HUES48 (cell line): Measurements from ENCODE around the gene SPATA25.

ENCODE experiments used
- H3K27ac ChIP-seq: one replicate; pipeline ENCODE4 v1.7.0; 2013; ENCODE audit warnings: low read depth, low read length, inconsistent platforms
- H3K27me3 ChIP-seq: 2 replicates; pipeline ENCODE4 v1.6.1; 2013; ENCODE audit warnings: mild to moderate bottlenecking, low read length; ENCODE audit not compliant: control insufficient read depth, insufficient read depth
- H3K36me3 ChIP-seq: 2 replicates; pipeline ENCODE4 v1.6.1; 2013; ENCODE audit warnings: low read length; ENCODE audit not compliant: control insufficient read depth, insufficient read depth
- H3K4me1 ChIP-seq: 2 replicates; pipeline ENCODE4 v1.6.1; 2013; ENCODE audit warnings: mild to moderate bottlenecking, low read length; ENCODE audit not compliant: control insufficient read depth, insufficient read depth
- H3K4me3 ChIP-seq: 2 replicates; pipeline ENCODE4 v1.5.1; 2013; ENCODE audit warnings: mild to moderate bottlenecking, low read depth, low read length
- H3K9ac ChIP-seq: 2 replicates; pipeline ENCODE4 v1.6.1; 2013; ENCODE audit warnings: mild to moderate bottlenecking, low read depth, low read length, moderate library complexity
- H3K9me3 ChIP-seq: 2 replicates; pipeline ENCODE4 v1.6.1; 2013; ENCODE audit warnings: low read length; ENCODE audit not compliant: control insufficient read depth, insufficient read depth

The SPATA25 gene

GRCh38 chr20:45911486-45912343 lies 24.3 kb upstream of the SPATA25 start, which contains the start of gene PLTP:
Gene PLTP (minus strand): TSS chr20:45912155. CDS start chr20:45911452, 703 bp downstream.
- Histone ChIP-seq H3K36me3 (peaks cover 30% of the 10 kb centered on the region), H3K9ac (peak within 1 kb of the TSS; percentile 53; the same call in 1 of the 2 replicates), H3K4me1 (peaks cover 4% of the 10 kb centered on the region; the same call in 1 of the 2 replicates), H3K4me3 (peak within 1 kb of the TSS; percentile 83), H3K27me3 (no peaks in the 10 kb centered on the region), H3K27ac (peak within 1 kb of the TSS; percentile 89), H3K9me3 (no peaks in the 10 kb centered on the region)

DNA sequence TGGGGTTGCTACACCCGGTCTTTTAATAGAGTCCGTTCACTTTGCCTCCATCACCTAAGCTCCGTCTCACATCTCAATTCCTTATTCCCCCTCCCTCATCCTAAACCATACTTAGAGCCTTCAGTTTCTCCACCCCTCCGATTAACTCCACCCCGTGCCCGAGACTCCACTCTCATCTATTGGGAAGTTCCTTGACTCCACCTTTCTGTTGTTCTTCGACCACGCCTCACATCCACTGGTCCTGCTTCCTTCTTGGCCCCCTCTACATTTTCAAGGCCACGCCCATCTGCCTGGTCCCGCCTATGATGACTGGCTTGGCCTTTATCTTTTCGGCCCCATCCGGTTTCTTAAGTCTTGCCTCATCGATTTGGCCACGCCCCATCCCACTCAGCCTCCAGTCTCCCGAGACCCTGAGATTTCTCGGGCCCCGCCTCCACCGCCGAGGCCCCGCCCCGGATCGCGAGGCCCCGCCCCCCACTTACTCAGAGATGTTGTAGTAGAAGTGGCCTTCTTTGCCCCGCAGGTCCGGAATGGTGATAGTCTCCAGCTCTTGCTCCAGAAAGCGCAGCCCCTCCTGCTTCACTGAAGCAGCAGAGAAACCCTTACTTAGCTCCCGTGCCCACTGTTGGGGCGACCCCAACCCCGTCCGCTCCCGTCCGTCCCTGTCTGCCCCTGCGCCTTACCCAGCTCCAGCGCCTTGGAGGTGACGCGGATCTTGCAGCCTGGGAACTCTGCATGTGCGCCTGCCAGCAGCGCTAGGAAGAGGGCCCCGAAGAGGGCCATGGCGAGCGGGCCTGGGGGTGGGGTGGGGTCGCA lies 23.5 kb upstream of the SPATA25 start:
- Histone ChIP-seq H3K27ac (peak overlapping the region; percentile 89), H3K9ac (peak overlapping the region; percentile 53; the same call in 1 of the 2 replicates), H3K36me3 (peaks cover 37% of the 10 kb centered on the region)

GRCh38 chr20:45909817-45910669 lies 22.6 kb upstream of the SPATA25 start:
- Histone ChIP-seq H3K27ac (no peak overlapping the region), H3K4me3 (0 out of 2 replicates have a peak overlapping the region, but pooled peaks have one; percentile 8), H3K9me3 (no peaks in the 10 kb centered on the region), H3K9ac (no peak overlapping the region), H3K4me1 (peaks cover 4% of the 10 kb centered on the region; the same call in 1 of the 2 replicates), H3K27me3 (no peaks in the 10 kb centered on the region), H3K36me3 (peaks cover 45% of the 10 kb centered on the region)

More for the DNA sequence above, 23.5 kb upstream of the SPATA25 start:
- no peaks in the 10 kb centered on the region for H3K27me3 ChIP-seq
- H3K4me1 ChIP-seq = peaks cover 4% of the 10 kb centered on the region; the same call in 1 of the 2 replicates
- H3K4me3 ChIP-seq = peak overlapping the region; percentile 83
- no peaks in the 10 kb centered on the region for H3K9me3 ChIP-seq

GRCh38 chr20:45909336-45909808 lies 21.9 kb upstream of the SPATA25 start:
- Histone ChIP-seq H3K36me3 (peaks cover 52% of the 10 kb centered on the region), H3K4me1 (peaks cover 4% of the 10 kb centered on the region; the same call in 1 of the 2 replicates), H3K27ac (no peak overlapping the region), H3K9me3 (no peaks in the 10 kb centered on the region), H3K27me3 (no peaks in the 10 kb centered on the region), H3K9ac (no peak overlapping the region), H3K4me3 (no peak overlapping the region)

- peaks cover 4% of the 10 kb centered on the region; the same call in 1 of the 2 replicates for H3K4me1 ChIP-seq
- no peaks in the 10 kb centered on the region for H3K9me3 ChIP-seq
- H3K27me3 ChIP-seq = no peaks in the 10 kb centered on the region
- H3K27ac ChIP-seq = no peak overlapping the region
- H3K4me3 ChIP-seq = no peak overlapping the region
- no peak overlapping the region for H3K9ac ChIP-seq
- H3K36me3 ChIP-seq = peaks cover 64% of the 10 kb centered on the region
Measured at GRCh38 chr20:45908084-45908483, 20.7 kb upstream of the SPATA25 start.

GRCh38 chr20:45907219-45907948 lies 20.0 kb upstream of the SPATA25 start:
- Histone ChIP-seq H3K9ac (no peak overlapping the region), H3K4me1 (peaks cover 3% of the 10 kb centered on the region; the same call in 1 of the 2 replicates), H3K27ac (no peak overlapping the region), H3K9me3 (no peaks in the 10 kb centered on the region), H3K27me3 (no peaks in the 10 kb centered on the region), H3K4me3 (no peak overlapping the region), H3K36me3 (peaks cover 70% of the 10 kb centered on the region)

- peaks cover 86% of the 10 kb centered on the region for H3K36me3 ChIP-seq
- H3K9me3 ChIP-seq = no peaks in the 10 kb centered on the region
- H3K4me1 ChIP-seq = no peaks in the 10 kb centered on the region; the same call in 1 of the 2 replicates
- H3K4me3 ChIP-seq = no peak overlapping the region
- no peaks in the 10 kb centered on the region for H3K27me3 ChIP-seq
- H3K9ac ChIP-seq = no peak overlapping the region
- no peak overlapping the region for H3K27ac ChIP-seq
Measured at GRCh38 chr20:45905505-45906079, 18.2 kb upstream of the SPATA25 start.

- Histone ChIP-seq H3K36me3 (peaks cover 88% of the 10 kb centered on the region), H3K9me3 (no peaks in the 10 kb centered on the region), H3K4me1 (no peaks in the 10 kb centered on the region; the same call in 1 of the 2 replicates), H3K4me3 (no peak overlapping the region), H3K27me3 (no peaks in the 10 kb centered on the region), H3K27ac (no peak overlapping the region), H3K9ac (no peak overlapping the region)
Measured at GRCh38 chr20:45904583-45905504, 17.4 kb upstream of the SPATA25 start.

- Histone ChIP-seq H3K9ac (no peak overlapping the region), H3K36me3 (peaks cover 92% of the 10 kb centered on the region), H3K27me3 (no peaks in the 10 kb centered on the region), H3K4me1 (no peaks in the 10 kb centered on the region; the same call in 1 of the 2 replicates), H3K27ac (no peak overlapping the region), H3K9me3 (no peaks in the 10 kb centered on the region), H3K4me3 (no peak overlapping the region)
Measured at GRCh38 chr20:45902199-45902701, 14.8 kb upstream of the SPATA25 start.
